ENCODE data around the gene NFATC3. TPM values are rescaled to one million over a fixed set of nuclear protein-coding genes. Genes with fewer than 3 reads are reported as not detected.

NFATC3 gene
- total RNA-seq, 1 experiment from 2014 or later, result 33.0 TPM

- Mint-ChIP-seq H3K36me3 (ENCODE audit: insufficient read depth in 1 of 3, low read depth in 3 of 3) (peaks cover 1 to 13% (median 7%) of the 10 kb centered on the region in 3 experiments; a peak in 5 of 7 replicates), H3K9me3 (no peaks in the 10 kb centered on the region), H3K4me3 (no peak overlapping the region), H3K27ac (no peak overlapping the region), H3K4me1 (peaks cover 15 to 16% of the 10 kb centered on the region in 2 experiments), H3K27me3 (ENCODE audit: low read depth) (peaks cover 18% of the 10 kb centered on the region)
- Histone ChIP-seq H3K79me1 (ENCODE audit: insufficient read depth, low read depth, low read length, poor library complexity, severe bottlenecking) (no peaks in the 10 kb centered on the region), H3K18ac (ENCODE audit: insufficient read length, low read depth, low read length) (no peak overlapping the region), H3T11ph (ENCODE audit: low read length) (no peak overlapping the region), H2AFZ (ENCODE audit: low read length) (no peak overlapping the region), H3K23ac (ENCODE audit: insufficient read length, low read depth, low read length) (no peak overlapping the region), H4K20me1 (ENCODE audit: control insufficient read depth, insufficient read depth, insufficient read length) (no peaks in the 10 kb centered on the region), H4K5ac (ENCODE audit: insufficient read length, low read depth, low read length) (no peak overlapping the region), H4K8ac (replicated peaks; ENCODE audit: insufficient read length, low read depth, low read length) (no peak overlapping the region), H3K56ac (ENCODE audit: insufficient read length, low read depth, low read length) (no peak overlapping the region), H3K9ac (ENCODE audit: extremely low read depth, insufficient read length, low read length) (no peak overlapping the region), H3K4me1 (ENCODE audit: insufficient read depth, low read length) (no peaks in the 10 kb centered on the region), H2BK5ac (ENCODE audit: insufficient read length, low read length) (no peak overlapping the region), H3K79me2 (ENCODE audit: insufficient read depth, low read length) (no peaks in the 10 kb centered on the region), H2BK12ac (ENCODE audit: insufficient read length, low read depth, low read length) (no peak overlapping the region), H3K27ac (ENCODE audit: insufficient read length, low read depth, low read length) (no peak overlapping the region), H3K23me2 (ENCODE audit: insufficient read length, low read depth, low read length, poor library complexity, severe bottlenecking) (peaks cover 11% of the 10 kb centered on the region), H3K27me3 (ENCODE audit: insufficient read depth, low read length) (no peaks in the 10 kb centered on the region; the same call in 1 of the 2 replicates), H2BK15ac (ENCODE audit: low read depth, low read length) (no peak overlapping the region), H3K14ac (ENCODE audit: insufficient read depth, low read length) (no peak overlapping the region), H4K91ac (ENCODE audit: insufficient read length, low read depth, low read length) (no peak overlapping the region), H2BK20ac (ENCODE audit: low read depth, low read length, poor library complexity, severe bottlenecking) (no peak overlapping the region), H3K4me2 (ENCODE audit: insufficient read depth, insufficient read length, low read length) (no peak overlapping the region), H2AK5ac (ENCODE audit: insufficient read length, low read length) (no peak overlapping the region), H3K4ac (ENCODE audit: low read depth, low read length) (no peak overlapping the region), H3K9me3 (ENCODE audit: control insufficient read depth, low read depth, low read length) (no peaks in the 10 kb centered on the region), H2BK120ac (ENCODE audit: low read depth, low read length, poor library complexity, severe bottlenecking) (no peak overlapping the region)
- WGBS (ENCODE audit: extremely low coverage, insufficient read length, low lambda C conversion rate), result no CpG with 5 or more reads among the region's 4 CpGs
- no peak for TF ChIP-seq CTCF (conservative IDR thresholded peaks at IDR 0.05)
- DNase-seq, result no peak
These were observed 162.8 kb downstream of the NFATC3 start for GRCh38 chr16:68247932-68248331.
